Nephron (organoid): ENCODE data around the gene TP63.

Experiments used
- H3K27ac Mint-ChIP-seq, 3 experiments: 2 replicates each; pipeline ENCODE4 v1.8.0; 2020; ENCODE audit warnings: mixed read lengths in 3 of 3, mild to moderate bottlenecking in 2 of 3, moderate library complexity in 1 of 3
- H3K27me3 Mint-ChIP-seq: 2 replicates; pipeline ENCODE4 v1.8.0; 2021; ENCODE audit warnings: low read depth, mild to moderate bottlenecking, moderate library complexity, mixed read lengths
- H3K36me3 Mint-ChIP-seq: 2 replicates; pipeline ENCODE4 v1.8.0; 2020; ENCODE audit warnings: low read depth, mixed read lengths
- H3K4me1 Mint-ChIP-seq: 2 replicates; pipeline ENCODE4 v1.8.0; 2020; ENCODE audit warnings: mixed read lengths
- H3K4me3 Mint-ChIP-seq, 3 experiments: 2 replicates each; pipeline ENCODE4 v1.8.0; 2020; ENCODE audit warnings: mild to moderate bottlenecking in 3 of 3, mixed read lengths in 3 of 3, moderate library complexity in 2 of 3
- H3K9me3 Mint-ChIP-seq: 2 replicates; pipeline ENCODE4 v1.8.0; 2020; ENCODE audit warnings: mixed read lengths
- TF ChIP-seq, protein P1 (sequence below), 3 experiments: fragments of 200-600 bp; sonication (generic); IDR thresholded peaks; one replicate each; pipeline ENCODE4 v1.5.0; 2021; ENCODE audit warnings: antibody characterized with exemption in 3 of 3; ENCODE audit not compliant: unreplicated experiment in 3 of 3

TP63 gene

DNA sequence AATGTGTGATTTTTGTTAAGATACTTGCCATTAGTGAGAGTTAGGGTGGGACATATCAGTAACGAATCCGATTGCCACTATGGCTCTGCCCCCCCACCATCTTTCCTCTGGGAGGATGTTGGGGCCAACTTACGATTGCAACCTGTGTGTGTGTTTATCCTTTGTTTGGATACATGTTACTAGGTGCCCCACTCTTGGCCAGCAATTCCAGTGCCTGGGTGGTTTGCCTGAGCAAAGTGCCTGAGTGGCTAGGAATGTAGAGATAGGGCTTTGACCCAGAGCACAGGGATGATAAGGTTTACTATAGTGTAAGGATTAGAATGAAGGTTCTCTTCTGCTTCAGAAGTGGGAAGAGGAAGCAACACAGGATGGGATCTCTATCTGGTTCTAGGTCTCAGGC is 231.8 kb downstream of the TP63 start:
- H3K27ac Mint-ChIP-seq: no peak overlapping the region
- TF ChIP-seq, protein P1, sequence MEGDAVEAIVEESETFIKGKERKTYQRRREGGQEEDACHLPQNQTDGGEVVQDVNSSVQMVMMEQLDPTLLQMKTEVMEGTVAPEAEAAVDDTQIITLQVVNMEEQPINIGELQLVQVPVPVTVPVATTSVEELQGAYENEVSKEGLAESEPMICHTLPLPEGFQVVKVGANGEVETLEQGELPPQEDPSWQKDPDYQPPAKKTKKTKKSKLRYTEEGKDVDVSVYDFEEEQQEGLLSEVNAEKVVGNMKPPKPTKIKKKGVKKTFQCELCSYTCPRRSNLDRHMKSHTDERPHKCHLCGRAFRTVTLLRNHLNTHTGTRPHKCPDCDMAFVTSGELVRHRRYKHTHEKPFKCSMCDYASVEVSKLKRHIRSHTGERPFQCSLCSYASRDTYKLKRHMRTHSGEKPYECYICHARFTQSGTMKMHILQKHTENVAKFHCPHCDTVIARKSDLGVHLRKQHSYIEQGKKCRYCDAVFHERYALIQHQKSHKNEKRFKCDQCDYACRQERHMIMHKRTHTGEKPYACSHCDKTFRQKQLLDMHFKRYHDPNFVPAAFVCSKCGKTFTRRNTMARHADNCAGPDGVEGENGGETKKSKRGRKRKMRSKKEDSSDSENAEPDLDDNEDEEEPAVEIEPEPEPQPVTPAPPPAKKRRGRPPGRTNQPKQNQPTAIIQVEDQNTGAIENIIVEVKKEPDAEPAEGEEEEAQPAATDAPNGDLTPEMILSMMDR (IDR thresholded peaks at IDR 0.05; ENCODE audit: unreplicated experiment in 3 of 3): no peak
- H3K27me3 Mint-ChIP-seq: no peaks in the 10 kb centered on the region
- peaks cover 4% of the 10 kb centered on the region for H3K9me3 Mint-ChIP-seq
- H3K36me3 Mint-ChIP-seq: no peaks in the 10 kb centered on the region
- no peak overlapping the region for H3K4me3 Mint-ChIP-seq
- H3K4me1 Mint-ChIP-seq: peaks cover 4% of the 10 kb centered on the region

DNA sequence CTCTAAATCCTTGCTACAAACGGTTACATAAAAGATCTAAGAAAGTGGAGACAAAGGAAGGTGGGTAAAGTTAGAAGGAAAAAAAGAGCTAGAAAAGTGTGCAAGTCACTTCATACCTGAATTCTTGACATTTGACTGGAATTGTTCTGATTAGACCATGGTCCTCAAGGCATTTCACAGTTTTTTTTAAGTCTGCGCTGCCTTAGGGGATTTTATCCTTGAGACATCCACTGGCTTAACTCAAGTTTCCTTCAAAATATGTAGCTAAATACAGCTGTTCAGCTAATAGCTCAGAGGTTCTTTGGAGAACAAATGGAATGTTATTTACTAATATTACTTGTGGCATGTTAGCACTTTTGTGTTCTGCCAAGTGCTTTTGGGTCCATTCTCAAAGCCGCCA is 236.9 kb downstream of the TP63 start:
- H3K27me3 Mint-ChIP-seq: no peaks in the 10 kb centered on the region
- no peak overlapping the region for H3K27ac Mint-ChIP-seq
- no peaks in the 10 kb centered on the region for H3K36me3 Mint-ChIP-seq
- H3K4me3 Mint-ChIP-seq: no peak overlapping the region
- TF ChIP-seq, protein P1 (IDR thresholded peaks at IDR 0.05; ENCODE audit: unreplicated experiment in 3 of 3): no peak
- H3K4me1 Mint-ChIP-seq: peaks cover 4% of the 10 kb centered on the region
- H3K9me3 Mint-ChIP-seq: peaks cover 7% of the 10 kb centered on the region

DNA sequence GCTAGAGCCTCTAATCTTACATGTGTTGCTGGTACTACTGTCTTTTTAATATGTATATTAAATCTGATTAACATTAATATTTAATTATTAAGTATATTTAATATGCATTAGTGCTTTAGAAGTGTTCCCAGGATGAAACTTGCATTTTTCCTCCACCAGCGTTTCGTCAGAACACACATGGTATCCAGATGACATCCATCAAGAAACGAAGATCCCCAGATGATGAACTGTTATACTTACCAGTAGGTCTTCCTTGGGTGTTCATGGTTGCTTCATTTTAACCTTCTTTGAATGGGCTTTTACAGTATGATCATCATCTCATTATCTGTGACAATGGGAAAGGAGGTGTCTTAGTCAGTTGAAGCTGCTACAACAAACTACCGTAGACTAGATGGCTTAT is 238.0 kb downstream of the TP63 start:
- TF ChIP-seq, protein P1 (IDR thresholded peaks at IDR 0.05; ENCODE audit: unreplicated experiment in 3 of 3): no peak
- H3K27me3 Mint-ChIP-seq: no peaks in the 10 kb centered on the region
- H3K27ac Mint-ChIP-seq: no peak overlapping the region
- no peaks in the 10 kb centered on the region for H3K36me3 Mint-ChIP-seq
- peaks cover 4% of the 10 kb centered on the region for H3K4me1 Mint-ChIP-seq
- no peak overlapping the region for H3K4me3 Mint-ChIP-seq
- peaks cover 7% of the 10 kb centered on the region for H3K9me3 Mint-ChIP-seq

DNA sequence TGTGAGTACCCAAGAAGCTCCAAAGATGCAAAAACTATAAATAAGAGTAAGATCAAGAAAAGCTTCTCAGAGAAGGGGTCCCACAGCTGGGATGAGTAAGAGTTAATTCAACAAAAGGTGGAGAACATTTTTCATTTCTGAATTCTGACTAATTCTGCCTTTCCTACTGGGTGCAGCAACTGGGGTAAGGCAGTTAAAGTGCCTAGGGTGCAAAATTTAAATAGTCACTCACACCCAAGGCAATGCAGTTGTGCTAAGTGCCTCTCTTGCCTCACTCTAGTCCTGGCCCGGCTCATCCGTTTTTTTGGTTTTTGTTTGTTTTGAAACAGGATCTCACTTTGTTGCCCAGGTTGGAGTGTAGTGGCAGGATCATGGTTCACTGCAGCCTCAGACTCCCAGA is 240.2 kb downstream of the TP63 start:
- TF ChIP-seq, protein P1 (IDR thresholded peaks at IDR 0.05; ENCODE audit: unreplicated experiment in 3 of 3): no peak
- no peak overlapping the region for H3K27ac Mint-ChIP-seq
- H3K4me1 Mint-ChIP-seq: peaks cover 4% of the 10 kb centered on the region
- no peak overlapping the region for H3K4me3 Mint-ChIP-seq
- H3K36me3 Mint-ChIP-seq: no peaks in the 10 kb centered on the region
- H3K9me3 Mint-ChIP-seq: peaks cover 7% of the 10 kb centered on the region
- H3K27me3 Mint-ChIP-seq: no peaks in the 10 kb centered on the region

DNA sequence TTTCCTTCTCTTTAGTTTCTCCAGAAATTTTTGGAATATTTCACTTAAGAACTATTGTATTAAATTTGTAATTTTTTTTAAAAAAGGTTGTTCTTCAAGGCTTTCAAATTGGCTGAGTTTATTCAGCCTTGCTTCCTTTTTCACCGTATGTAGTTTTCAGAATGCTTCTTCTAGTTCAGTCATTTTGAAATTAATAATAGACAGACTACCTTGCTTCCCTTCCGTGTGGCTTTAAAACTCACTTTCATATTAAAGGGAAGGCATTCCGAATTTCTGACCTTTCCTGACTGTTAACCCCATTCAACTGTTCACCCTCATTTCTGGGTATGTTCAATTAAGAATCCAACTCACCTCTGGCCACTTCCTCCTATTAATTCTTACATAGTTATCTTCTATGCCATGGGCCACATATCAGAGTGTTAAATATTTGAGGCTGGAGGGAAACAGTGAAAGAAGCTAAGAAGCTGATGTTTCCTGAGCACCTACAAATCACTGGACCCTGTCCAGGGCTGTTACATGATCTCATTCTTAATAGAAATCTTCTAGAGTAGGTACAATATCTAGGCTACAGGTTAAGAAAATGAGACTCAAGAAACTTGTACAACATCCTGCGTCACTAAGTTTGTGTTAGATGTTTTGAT is 252.0 kb downstream of the TP63 start:
- TF ChIP-seq, protein P1 (IDR thresholded peaks at IDR 0.05; ENCODE audit: unreplicated experiment in 3 of 3): no peak
- Mint-ChIP-seq H3K27ac (no peak overlapping the region), H3K4me1 (no peaks in the 10 kb centered on the region), H3K4me3 (no peak overlapping the region), H3K9me3 (no peaks in the 10 kb centered on the region), H3K36me3 (no peaks in the 10 kb centered on the region), H3K27me3 (no peaks in the 10 kb centered on the region)

DNA sequence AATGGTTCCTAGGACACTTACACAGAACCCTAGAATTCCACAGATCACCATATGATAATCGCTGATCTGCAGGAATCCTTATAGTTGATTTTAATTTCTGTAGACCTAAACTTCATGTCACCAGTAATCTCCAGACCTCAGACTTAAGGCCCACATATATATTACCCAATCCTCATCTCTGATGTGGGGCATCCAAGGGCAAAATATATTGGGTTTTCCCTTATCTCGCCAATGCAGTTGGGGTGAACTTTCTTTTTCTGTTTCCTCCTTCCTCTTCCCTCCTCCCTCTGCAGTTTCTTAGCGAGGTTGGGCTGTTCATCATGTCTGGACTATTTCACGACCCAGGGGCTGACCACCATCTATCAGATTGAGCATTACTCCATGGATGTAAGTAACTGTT is 259.3 kb downstream of the TP63 start:
- TF ChIP-seq, protein P1 (IDR thresholded peaks at IDR 0.05; ENCODE audit: unreplicated experiment in 3 of 3): no peak
- H3K4me3 Mint-ChIP-seq: no peak overlapping the region
- H3K36me3 Mint-ChIP-seq: no peaks in the 10 kb centered on the region
- no peak overlapping the region for H3K27ac Mint-ChIP-seq
- no peaks in the 10 kb centered on the region for H3K27me3 Mint-ChIP-seq
- H3K9me3 Mint-ChIP-seq: no peaks in the 10 kb centered on the region
- no peaks in the 10 kb centered on the region for H3K4me1 Mint-ChIP-seq
